SU-DHL-6 (cell line): Measurements from ENCODE around the gene SIRPG.

Experiments
- H2AFZ ChIP-seq: fragments of 200-600 bp; sonication (generic); 2 replicates; pipeline ENCODE4 v1.6.1; 2014; ENCODE audit warnings: low read depth, mild to moderate bottlenecking, moderate library complexity, mixed read lengths, antibody characterized with exemption, low read length; ENCODE audit not compliant: severe bottlenecking
- H3F3A ChIP-seq: fragments of 200-600 bp; shearing (Covaris generic); 2 replicates; pipeline ENCODE4 v1.6.0; 2016; ENCODE audit warnings: antibody characterized with exemption, mild to moderate bottlenecking; ENCODE audit not compliant: insufficient read depth
- H3K27ac ChIP-seq: fragments of 200-600 bp; sonication (generic); 2 replicates; pipeline ENCODE4 v1.5.1; 2016; ENCODE audit warnings: low read depth, mild to moderate bottlenecking, low read length, moderate library complexity, mixed read lengths
- H3K27me3 ChIP-seq: fragments of 200-600 bp; sonication (generic), shearing (Covaris generic); 2 replicates; pipeline ENCODE4 v1.6.0; 2014; ENCODE audit warnings: mild to moderate bottlenecking, low read length
- H3K36me3 ChIP-seq: fragments of 200-600 bp; sonication (generic); 2 replicates; pipeline ENCODE4 v1.6.1; 2014; ENCODE audit warnings: mild to moderate bottlenecking, low read length, mixed read lengths
- H3K4me2 ChIP-seq: fragments of 300-600, 200-600 bp; shearing (Covaris generic), sonication (generic); 2 replicates; pipeline ENCODE4 v1.6.0; 2014; ENCODE audit warnings: low read length, low read depth, mild to moderate bottlenecking; ENCODE audit not compliant: poor library complexity, severe bottlenecking
- H3K4me3 ChIP-seq: fragments of 200-600 bp; sonication (generic); 2 replicates; pipeline ENCODE4 v1.5.1; 2014; ENCODE audit warnings: antibody characterized with exemption, low read length, mild to moderate bottlenecking, mixed read lengths; ENCODE audit not compliant: insufficient read depth, poor library complexity, severe bottlenecking
- H3K79me2 ChIP-seq: fragments of 200-600 bp; sonication (generic); 2 replicates; pipeline ENCODE4 v1.6.1; 2014; ENCODE audit warnings: mild to moderate bottlenecking, low read length, moderate library complexity; ENCODE audit not compliant: insufficient read depth
- H3K9ac ChIP-seq: fragments of 200-600 bp; sonication (generic); 2 replicates; pipeline ENCODE4 v1.7.0; 2014; ENCODE audit warnings: mild to moderate bottlenecking, low read length
- H3K9me2 ChIP-seq: fragments of 200-600 bp; sonication (generic); replicated peaks from 2 replicates; pipeline ENCODE4 v1.6.1; 2014; ENCODE audit warnings: low read length; ENCODE audit not compliant: insufficient read depth
- H3K9me3 ChIP-seq: fragments of 200-600 bp; sonication (generic); 2 replicates; pipeline ENCODE4 v1.6.1; 2014; ENCODE audit warnings: low read length, mixed read lengths; ENCODE audit not compliant: insufficient read depth
- H4K20me1 ChIP-seq: fragments of 200-600 bp; sonication (generic); 2 replicates; pipeline ENCODE4 v1.6.1; 2014; ENCODE audit warnings: low read depth, mild to moderate bottlenecking, antibody characterized with exemption, low read length, moderate library complexity, mixed read lengths
- CTCF ChIP-seq: fragments of 200-600 bp; sonication (generic); IDR thresholded peaks from one replicate; pipeline ENCODE4 v1.5.1; 2017; ENCODE audit warnings: antibody characterized with exemption, mild to moderate bottlenecking, low read length, moderate library complexity; ENCODE audit not compliant: insufficient read depth, poor library complexity, severe bottlenecking
- EZH2phosphoT487 ChIP-seq: fragments of 200-600 bp; sonication (generic), shearing (Covaris generic); conservative IDR thresholded peaks from 2 replicates; pipeline ENCODE4 v1.6.1; 2018; ENCODE audit warnings: mild to moderate bottlenecking, antibody characterized with exemption, low read length, moderate library complexity, mixed read lengths

SIRPG gene

GRCh38 chr20:1622450-1622849 lies 35.1 kb downstream of the SIRPG start:
- H3K36me3 ChIP-seq: no peaks in the 10 kb centered on the region
- no peaks in the 10 kb centered on the region for H3K79me2 ChIP-seq
- no peaks in the 10 kb centered on the region for H3K9me2 ChIP-seq
- H3K9ac ChIP-seq: no peak overlapping the region
- no peaks in the 10 kb centered on the region for H3F3A ChIP-seq
- H3K27ac ChIP-seq: no peak overlapping the region
- H2AFZ ChIP-seq: no peak overlapping the region
- H3K9me3 ChIP-seq: no peaks in the 10 kb centered on the region
- no peak overlapping the region for H3K4me2 ChIP-seq
- H3K4me3 ChIP-seq: no peak overlapping the region
- H3K27me3 ChIP-seq: no peaks in the 10 kb centered on the region
- no peak for TF ChIP-seq EZH2phosphoT487
- no peak for TF ChIP-seq CTCF
- no peaks in the 10 kb centered on the region for H4K20me1 ChIP-seq

- H3K4me2 ChIP-seq: no peak overlapping the region
- no peak overlapping the region for H2AFZ ChIP-seq
- H4K20me1 ChIP-seq: no peaks in the 10 kb centered on the region
- no peaks in the 10 kb centered on the region for H3K9me3 ChIP-seq
- H3K4me3 ChIP-seq: no peak overlapping the region
- no peak overlapping the region for H3K9ac ChIP-seq
- no peaks in the 10 kb centered on the region for H3F3A ChIP-seq
- no peaks in the 10 kb centered on the region for H3K79me2 ChIP-seq
- TF ChIP-seq CTCF (no peak), EZH2phosphoT487 (no peak)
- H3K27ac ChIP-seq: no peak overlapping the region
- H3K36me3 ChIP-seq: no peaks in the 10 kb centered on the region
- H3K9me2 ChIP-seq: no peaks in the 10 kb centered on the region
- no peaks in the 10 kb centered on the region for H3K27me3 ChIP-seq
Measured at GRCh38 chr20:1621316-1621715, 36.3 kb downstream of the SIRPG start.

- Histone ChIP-seq H3K27ac (no peak within 1 kb of the TSS), H2AFZ (no peak within 1 kb of the TSS), H3K27me3 (no peaks in the 10 kb centered on the region), H3K9ac (no peak within 1 kb of the TSS), H3K9me2 (no peaks in the 10 kb centered on the region), H3F3A (no peaks in the 10 kb centered on the region), H3K79me2 (no peaks in the 10 kb centered on the region), H3K9me3 (no peaks in the 10 kb centered on the region), H3K36me3 (no peaks in the 10 kb centered on the region), H3K4me2 (no peak within 1 kb of the TSS), H4K20me1 (no peaks in the 10 kb centered on the region), H3K4me3 (no peak within 1 kb of the TSS)
- TF ChIP-seq CTCF (no peak), EZH2phosphoT487 (no peak)
Measured at GRCh38 chr20:1619861-1620444, 37.6 kb downstream of the SIRPG start, which contains the start of gene SIRPB1. SIRPB1 (minus strand) TSS chr20:1620009; CDS start chr20:1619944, 65 bp downstream.
